Endothelial cell of umbilical vein (primary cell): ENCODE measurements around the gene CYB5A. TPM values are rescaled to one million over a fixed set of nuclear protein-coding genes. Genes with fewer than 3 reads are reported as not detected.

Experiments used
- BruUV-seq: library from RNA; stranded (reverse); fragments of 400-500 nt; replicated peaks from 2 replicates; lab custom pipeline; 2021; lab: Mats Ljungman, UMichigan
- CTCF ChIA-PET: fragments of 300-600, 350-600 bp; sonication (Branson Sonifier 250); formaldehyde crosslinking; loops from one replicate; lab custom pipeline; 2021; ENCODE audit warnings: antibody characterized with exemption, inconsistent platforms; lab: Charles Lee
- POLR2A ChIA-PET: fragments of 300-600, 350-600 bp; sonication (Branson Sonifier 250); formaldehyde crosslinking; loops from one replicate; lab custom pipeline; 2021; ENCODE audit warnings: antibody characterized with exemption, inconsistent platforms; lab: Charles Lee
- DNase-seq: peaks from one replicate; pipeline ENCODE4 v3.0.0-alpha.2; 2011; ENCODE audit warnings: low read depth, low spot score
- FAIRE-seq: peaks from 2 replicates; lab custom pipeline; 2011; peaks lifted over from hg19 to GRCh38; lab: Jason Lieb, UNC
- H2AFZ ChIP-seq: 2 replicates; pipeline ENCODE4 v1.6.0; 2012; ENCODE audit warnings: low read depth, low read length, control low read depth, inconsistent platforms
- H3K27ac ChIP-seq: 2 replicates; pipeline ENCODE4 v1.5.1; 2011; ENCODE audit warnings: low read depth, mild to moderate bottlenecking, control low read depth, low read length, moderate library complexity; ENCODE audit not compliant: insufficient read depth
- H3K27me3 ChIP-seq, 2 experiments: 2 replicates each; pipeline versions ENCODE4 v1.6.0 to v1.6.1; 2011; ENCODE audit warnings: low read length in 2 of 2, mixed read lengths in 1 of 2; ENCODE audit not compliant: control insufficient read depth in 2 of 2, insufficient read depth in 2 of 2
- H3K36me3 ChIP-seq, 2 experiments: 2 replicates in 1 of 2; 3 replicates in 1 of 2; pipeline ENCODE4 v1.5.1; 2011; ENCODE audit warnings: low read length in 2 of 2, mild to moderate bottlenecking in 1 of 2, moderate library complexity in 1 of 2; ENCODE audit not compliant: control insufficient read depth in 2 of 2, insufficient read depth in 2 of 2; ENCODE audit errors: extremely low read depth in 1 of 2
- H3K4me1 ChIP-seq: 3 replicates; pipeline ENCODE4 v1.5.1; 2011; ENCODE audit warnings: mild to moderate bottlenecking, low read length; ENCODE audit not compliant: control insufficient read depth, insufficient read depth; ENCODE audit errors: extremely low read depth
- H3K4me2 ChIP-seq: 2 replicates; pipeline ENCODE4 v1.6.1; 2011; ENCODE audit warnings: low read length, control low read depth, mixed read lengths; ENCODE audit not compliant: insufficient read depth
- H3K4me3 ChIP-seq, 3 experiments: fragments of 200-600 bp in 1 of 3; sonication (generic), shearing (Covaris generic) in 1 of 3; replicated peaks in 1 of 3; 2 replicates each; pipeline ENCODE4 v1.5.1; 2011 to 2016; ENCODE audit warnings: control low read depth in 3 of 3, low read length in 3 of 3, mild to moderate bottlenecking in 2 of 3, inconsistent platforms in 1 of 3, low read depth in 1 of 3, moderate library complexity in 1 of 3; ENCODE audit not compliant: insufficient read depth in 1 of 3
- H3K79me2 ChIP-seq: 2 replicates; pipeline ENCODE4 v1.6.0; 2012; ENCODE audit warnings: low read length, inconsistent platforms; ENCODE audit not compliant: control insufficient read depth, insufficient read depth
- H3K9ac ChIP-seq: replicated peaks from 2 replicates; pipeline ENCODE3; 2011; ENCODE audit warnings: low read length, control low read depth; ENCODE audit not compliant: insufficient read depth; ENCODE audit errors: extremely low read depth
- H3K9me1 ChIP-seq: replicated peaks from 3 replicates; pipeline ENCODE4 v1.6.0; 2011; ENCODE audit warnings: mild to moderate bottlenecking, low read length; ENCODE audit not compliant: control insufficient read depth, insufficient read depth; ENCODE audit errors: extremely low read depth
- H3K9me3 ChIP-seq: replicated peaks from 2 replicates; pipeline ENCODE4 v1.5.1; 2012; ENCODE audit warnings: low read length, inconsistent platforms; ENCODE audit not compliant: control insufficient read depth, insufficient read depth
- H4K20me1 ChIP-seq: replicated peaks from 2 replicates; pipeline ENCODE3; 2011; ENCODE audit warnings: mild to moderate bottlenecking, low read length; ENCODE audit not compliant: control insufficient read depth, insufficient read depth; ENCODE audit errors: extremely low read depth
- CTCF ChIP-seq, 2 donors: IDR thresholded peaks; 1 replicate in 1 of 2; 2 replicates in 1 of 2; pipeline ENCODE4 v1.5.1; 2011; ENCODE audit warnings: low read length in 2 of 2, mild to moderate bottlenecking in 2 of 2, moderate library complexity in 2 of 2, control low read depth in 1 of 2, inconsistent platforms in 1 of 2, low read depth in 1 of 2; ENCODE audit not compliant: insufficient read depth in 1 of 2; ENCODE audit errors: extremely low read depth in 1 of 2
- EZH2 ChIP-seq: IDR thresholded peaks from 2 replicates; pipeline ENCODE4 v1.6.1; 2012; ENCODE audit warnings: borderline replicate concordance, low read depth, mild to moderate bottlenecking, moderate library complexity, low read length, inconsistent platforms; ENCODE audit not compliant: severe bottlenecking
- FOS ChIP-seq: IDR thresholded peaks from 2 replicates; pipeline ENCODE4 v1.6.1; 2011; ENCODE audit warnings: mild to moderate bottlenecking, low read length, moderate library complexity, borderline replicate concordance; ENCODE audit not compliant: insufficient read depth
- GATA2 ChIP-seq: IDR thresholded peaks from 2 replicates; pipeline ENCODE4 v1.7.0; 2011; ENCODE audit warnings: low read depth, mild to moderate bottlenecking, moderate library complexity, mixed read lengths, low read length; ENCODE audit not compliant: insufficient read length, insufficient read depth
- JUN ChIP-seq: IDR thresholded peaks from 2 replicates; pipeline ENCODE4 v1.6.1; 2011; ENCODE audit warnings: borderline replicate concordance, low read depth; ENCODE audit not compliant: insufficient read length, insufficient read depth
- MAX ChIP-seq: IDR thresholded peaks from 2 replicates; pipeline ENCODE4 v1.6.1; 2011; ENCODE audit not compliant: insufficient read depth, insufficient read length
- MYC ChIP-seq: IDR thresholded peaks from one replicate; pipeline ENCODE4 v1.6.1; 2011; ENCODE audit warnings: mild to moderate bottlenecking, low read depth, low read length
- POLR2A ChIP-seq: IDR thresholded peaks from 2 replicates; pipeline ENCODE4 v1.6.1; 2012; ENCODE audit warnings: low read depth, mild to moderate bottlenecking, control low read depth, low read length
- POLR2AphosphoS5 ChIP-seq: IDR thresholded peaks from 2 replicates; pipeline ENCODE4 v1.6.1; 2012; ENCODE audit warnings: low read depth, mild to moderate bottlenecking, control low read depth, low read length, moderate library complexity; ENCODE audit not compliant: insufficient read depth
- dilution Hi-C: fragments of 300-500 bp; cut with MboI; formaldehyde crosslinking; loops from one replicate; pipeline ENCODE4 v1.15.0; 2019; ENCODE audit warnings: low sequenced_read_pairs; ENCODE audit not compliant: extremely low pct_ligation_motif_present
- intact Hi-C: fragments of 100-400 bp; cut with micrococcal nuclease; formaldehyde crosslinking; loops from one replicate; pipeline ENCODE4 v1.10.0; 2022
- polyA plus RNA-seq, 4 experiments: library from polyadenylated mRNA; depleted of rRNA in 3 of 4; stranded (reverse) in 3 of 4; unstranded in 1 of 4; fragments of >200 nt; gene quantifications; 2 replicates each; pipeline versions ENCODE4 v1.2.1 to v1.2.3, GENCODE V29; 2011 to 2012; ENCODE audit warnings: missing spikeins in 1 of 4
- total RNA-seq: library from RNA; stranded (reverse); gene quantifications from 2 replicates; pipeline ENCODE4 v1.2.3, GENCODE V29; 2021

The CYB5A gene
- total and polyA plus RNA-seq, 2 donors (not counting 3 experiments of a cell fraction or from before 2014, with no cell fraction given), result 24.9 to 74.0 TPM

GRCh38 chr18:74265546-74266098 lies 26.1 kb downstream of the CYB5A start:
- ChIA-PET POLR2A (no interaction called here), CTCF (no interaction called here)
- dilution Hi-C loops, result no loop called here
- TF ChIP-seq EZH2 (no peak), GATA2 (no peak), POLR2A (no peak), CTCF (IDR thresholded peaks at IDR 0.05; ENCODE audit: extremely low read depth in 1 of 2, insufficient read depth in 1 of 2, low read depth in 1 of 2, low read length in 2 of 2) (no peak), FOS (no peak), MAX (no peak), MYC (no peak), JUN (no peak), POLR2AphosphoS5 (no peak)
- H3K27ac ChIP-seq, result no peak overlapping the region
- no peaks in the 10 kb centered on the region for H3K4me1 ChIP-seq
- no peak overlapping the region for H3K4me2 ChIP-seq
- H3K9me3 ChIP-seq, result no peaks in the 10 kb centered on the region
- BruUV-seq, result no TSS peak
- H3K9ac ChIP-seq, result no peak overlapping the region
- no peak overlapping the region for H2AFZ ChIP-seq
- DNase-seq (no peak), FAIRE-seq (no peak)
- H3K9me1 ChIP-seq, result no peaks in the 10 kb centered on the region
- H4K20me1 ChIP-seq, result no peaks in the 10 kb centered on the region
- H3K79me2 ChIP-seq, result no peaks in the 10 kb centered on the region
- H3K4me3 ChIP-seq, result no peak overlapping the region
- intact Hi-C loops, result no loop called here
- no peaks in the 10 kb centered on the region for H3K27me3 ChIP-seq
- H3K36me3 ChIP-seq, result no peaks in the 10 kb centered on the region
